ENCODE results near the gene MKS1.

DNA sequence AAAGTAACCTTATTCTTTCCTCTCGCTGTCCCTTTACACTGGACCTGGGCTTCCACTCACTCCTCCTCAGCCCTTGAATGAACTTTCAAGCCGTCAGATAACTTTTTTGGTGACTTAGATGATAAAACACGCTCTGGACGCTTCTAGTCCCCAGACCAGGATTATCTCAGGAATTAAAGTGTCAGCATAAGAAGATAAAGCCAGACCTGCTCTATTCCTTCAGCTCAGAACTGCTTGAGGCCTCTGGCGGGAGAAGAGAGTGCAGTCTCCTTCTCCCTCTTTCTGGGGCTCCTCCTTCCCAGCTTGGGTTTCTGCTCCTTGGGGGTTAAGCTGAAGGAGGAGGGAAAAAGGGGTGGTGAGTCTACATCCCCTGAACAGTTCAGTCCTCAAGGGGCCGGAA lies 25.9 kb upstream of the MKS1 start:
- TF ChIP-seq CTCF (conservative IDR thresholded peaks at IDR 0.05 in 1 of 2, IDR thresholded peaks at IDR 0.05 in 1 of 2; ENCODE audit: low read depth in 1 of 2, low read length in 2 of 2) (no peak), EZH2 (IDR thresholded peaks at IDR 0.05; ENCODE audit: low read length, missing control alignments) (no peak)
